NCI-H2029 treated with DMSO at 0.1 percent for 48 hours (cell line): ENCODE measurements around the gene SFRP5.
A peak's percentile ranks its signal among the peaks of the same experiment; 100 is the strongest.

ENCODE experiments used
- DNase-seq: peaks from one replicate; lab custom pipeline; 2025; lab: John Stamatoyannopoulos, UW

The SFRP5 gene

GRCh38 chr10:97785731-97786130 lies 13.9 kb upstream of the SFRP5 start:
- DNase-seq = no peak

DNA sequence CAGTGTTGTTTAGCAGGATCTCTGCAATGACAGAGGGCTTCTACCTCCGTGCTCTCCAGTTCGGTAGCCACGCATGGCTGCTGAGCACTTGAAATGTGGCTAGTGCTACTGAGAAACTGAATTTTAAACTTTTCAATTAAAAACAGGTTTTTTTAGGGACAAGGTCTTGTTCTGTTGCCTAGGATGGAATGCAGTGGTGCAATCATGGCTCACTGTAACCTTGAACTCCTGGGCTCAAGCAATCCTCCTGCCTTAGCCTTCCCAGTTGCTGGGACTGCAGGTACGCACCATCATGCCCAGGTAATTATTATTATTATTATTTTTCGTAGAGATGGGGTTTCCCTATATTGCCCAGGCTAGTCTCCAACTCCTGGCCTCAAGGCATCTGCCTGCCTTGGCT lies 13.4 kb upstream of the SFRP5 start:
- DNase-seq = no peak

GRCh38 chr10:97784200-97784810 lies 12.5 kb upstream of the SFRP5 start:
- DNase-seq = no peak

- DNase-seq = no peak
Observed at GRCh38 chr10:97782455-97783228, 10.8 kb upstream of the SFRP5 start.

GRCh38 chr10:97781618-97782331 lies 10.0 kb upstream of the SFRP5 start:
- no peak for DNase-seq

- no peak for DNase-seq
Observed at GRCh38 chr10:97780841-97781617, 9.2 kb upstream of the SFRP5 start.

GRCh38 chr10:97779975-97780374 lies 8.2 kb upstream of the SFRP5 start:
- DNase-seq = no peak

- no peak for DNase-seq
Observed at GRCh38 chr10:97779492-97779891, 7.7 kb upstream of the SFRP5 start.

DNA sequence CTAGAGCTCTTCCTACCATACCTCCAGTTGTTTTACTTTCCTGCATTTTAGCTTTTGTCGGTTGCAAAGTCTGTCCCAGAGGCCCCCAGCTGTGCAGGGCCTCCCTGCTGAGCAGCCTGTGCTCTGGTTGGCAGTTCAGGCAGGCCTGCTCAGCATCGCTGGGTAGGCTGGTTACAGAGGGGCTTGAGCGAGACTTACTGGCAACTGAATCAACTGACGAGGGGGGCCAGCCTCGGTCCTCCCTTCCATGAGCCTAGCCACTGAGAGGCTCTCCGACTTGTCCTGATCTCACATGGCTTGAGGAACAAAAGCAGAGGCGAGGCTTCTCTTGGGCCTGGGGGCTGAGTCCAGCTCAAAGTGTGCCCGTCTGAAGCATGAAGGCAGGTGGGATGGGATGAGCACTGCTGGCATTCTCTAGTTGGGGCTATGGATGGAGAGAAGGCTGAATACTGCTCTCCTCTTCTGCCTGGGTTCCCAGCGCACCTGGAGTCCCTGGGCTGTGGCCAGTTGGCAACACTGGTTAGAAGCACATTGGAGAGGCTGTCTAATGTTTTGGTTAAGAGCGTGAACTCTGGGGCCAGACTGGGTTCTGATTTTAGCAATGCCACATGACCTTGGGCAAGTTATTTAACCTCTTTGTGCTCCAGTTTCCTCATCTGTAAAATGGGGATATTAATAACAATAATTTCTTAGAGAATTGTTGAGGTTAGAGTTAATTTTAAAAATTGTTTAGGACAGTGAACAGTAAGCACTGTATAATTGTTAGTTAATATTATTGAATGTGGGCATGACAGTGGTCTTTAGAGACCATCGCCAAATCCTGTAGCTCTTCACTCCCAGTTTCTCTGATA lies 6.9 kb upstream of the SFRP5 start:
- DNase-seq = peak; percentile 19

GRCh38 chr10:97777143-97777542 lies 5.3 kb upstream of the SFRP5 start:
- DNase-seq = no peak

DNA sequence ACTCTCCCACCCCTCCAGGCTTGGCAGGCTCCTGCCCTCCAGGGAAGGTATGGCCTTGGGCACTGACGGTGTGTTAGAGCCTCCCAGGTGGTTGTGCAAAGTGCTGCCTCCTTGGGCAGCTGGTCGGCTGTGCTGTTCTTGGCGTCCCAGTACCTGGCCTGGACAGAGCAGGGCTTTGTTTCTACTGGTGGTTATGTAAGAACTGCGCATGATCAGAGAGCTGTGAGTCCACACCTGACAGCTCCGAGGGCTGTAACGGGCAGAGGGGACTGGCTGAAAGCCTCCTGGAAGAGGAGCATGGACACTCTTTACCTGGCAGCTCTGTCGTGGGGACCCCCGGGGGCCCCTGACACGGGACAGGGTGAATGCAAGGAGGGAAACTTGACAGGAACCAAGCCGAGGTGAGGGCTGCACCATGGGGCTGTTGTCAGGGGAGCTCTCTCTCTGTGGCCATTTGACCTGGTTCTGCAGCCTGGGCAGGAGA lies 3.1 kb upstream of the SFRP5 start:
- DNase-seq = no peak

GRCh38 chr10:97773096-97773495 lies 1.3 kb upstream of the SFRP5 start:
- DNase-seq = no peak

DNA sequence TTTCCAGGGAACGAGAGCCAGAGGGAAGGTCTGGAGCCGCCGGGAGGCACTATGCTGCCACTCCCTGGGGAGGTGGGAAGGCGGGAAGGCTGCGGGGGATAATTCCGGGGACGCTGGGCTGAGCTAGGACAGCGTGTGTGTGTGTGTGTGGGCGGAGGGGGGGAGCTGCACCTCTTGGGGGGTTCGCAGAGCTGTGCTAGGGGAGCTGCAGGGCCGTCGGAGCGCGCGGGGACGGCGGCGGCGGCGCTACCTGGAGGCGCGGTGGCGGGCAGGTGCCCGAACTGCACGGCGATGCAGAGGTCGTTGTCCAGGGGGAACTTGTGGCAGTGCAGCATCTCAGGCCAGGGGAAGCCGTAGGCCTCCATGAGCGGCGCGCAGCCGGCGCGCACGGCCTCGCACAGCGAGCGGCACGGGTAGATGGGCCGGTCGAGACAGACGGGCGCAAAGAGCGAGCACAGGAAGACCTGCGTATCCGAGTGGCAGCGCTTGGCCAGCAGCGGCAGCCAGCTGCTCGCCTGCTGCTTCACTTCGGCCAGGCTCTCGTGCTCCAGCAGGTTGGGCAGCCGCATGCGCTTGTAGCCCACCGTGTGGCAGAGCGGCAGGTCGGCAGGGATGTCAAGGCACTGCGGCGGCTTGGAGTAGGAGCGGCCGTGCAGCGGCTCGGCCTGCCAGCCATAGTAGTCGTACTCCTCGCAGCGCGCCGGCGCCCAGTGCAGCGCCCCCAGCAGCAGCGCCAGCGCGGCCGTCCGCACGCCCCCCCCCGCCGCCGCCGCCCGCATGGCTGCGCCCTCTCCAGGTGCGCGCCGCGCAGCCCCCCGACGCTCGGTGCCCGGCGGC lies 526 bp downstream of the SFRP5 start:
- no peak for DNase-seq

DNA sequence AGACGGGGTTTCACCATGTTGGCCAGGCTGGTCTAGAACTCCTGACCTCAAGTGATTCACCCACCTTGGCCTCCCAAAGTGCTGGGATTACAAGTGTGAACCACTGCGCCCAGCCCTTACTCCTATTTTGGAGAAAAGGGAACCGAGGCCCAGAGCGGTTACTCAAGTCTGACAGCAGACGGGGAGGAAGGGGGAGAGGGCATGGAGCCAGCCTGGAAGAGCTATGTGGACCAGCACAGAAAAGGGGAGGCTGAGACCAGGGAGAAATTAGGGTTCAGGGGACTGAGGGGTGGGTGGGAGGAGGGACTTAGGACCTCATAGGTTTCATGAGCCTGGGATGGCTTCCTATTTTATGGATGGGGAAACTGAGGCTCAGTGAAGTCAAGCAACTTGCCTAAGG lies 1.5 kb downstream of the SFRP5 start:
- DNase-seq = no peak

DNA sequence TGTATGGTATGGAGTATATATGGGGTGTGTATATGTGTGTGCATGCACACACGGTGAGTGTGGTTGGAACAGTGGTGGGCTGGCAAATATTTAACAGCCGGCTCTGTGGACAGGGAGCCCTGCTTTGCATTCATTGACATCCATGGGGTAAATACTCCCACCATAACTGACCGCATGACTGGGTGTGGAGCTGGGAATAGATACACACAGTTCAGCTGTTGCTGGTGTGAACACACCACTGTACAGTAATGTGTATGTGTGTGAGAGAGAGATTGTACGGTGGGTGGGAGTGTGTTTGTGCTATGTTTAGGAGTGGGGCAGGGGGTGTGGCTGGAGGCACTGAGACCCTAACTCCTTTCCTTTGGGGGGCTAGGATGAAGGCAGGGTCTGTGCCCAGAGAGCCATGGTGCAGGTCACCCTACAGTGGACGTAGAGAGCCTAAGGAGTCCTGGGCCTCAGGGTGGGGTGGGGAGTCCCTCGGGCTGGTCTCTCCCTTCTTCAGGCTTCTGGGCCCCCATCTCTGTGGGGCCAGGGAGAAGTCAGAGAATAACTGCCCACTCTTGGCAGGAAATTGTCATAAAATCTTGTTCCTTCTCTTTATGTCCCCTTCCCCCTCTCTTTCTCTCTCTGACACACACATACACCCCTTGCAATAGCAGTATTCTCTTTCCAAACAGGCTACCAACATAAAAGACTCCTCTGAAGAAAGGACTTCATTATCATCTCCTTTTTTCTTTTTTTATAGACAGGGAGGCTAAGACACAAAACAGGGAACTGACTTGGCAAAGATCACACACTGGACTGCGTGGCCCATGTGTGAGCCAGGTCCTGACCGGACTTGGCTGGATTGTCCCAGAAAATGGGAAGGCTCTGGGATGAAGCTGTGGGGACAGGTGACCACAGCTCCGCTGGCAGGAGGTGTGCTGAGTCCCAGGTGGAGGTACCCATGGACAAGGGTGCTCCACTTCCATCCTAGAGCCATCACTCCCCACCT lies 3.2 kb downstream of the SFRP5 start:
- no peak for DNase-seq

- no peak for DNase-seq
Observed at GRCh38 chr10:97766996-97767924, 4.5 kb downstream of the SFRP5 start.

DNA sequence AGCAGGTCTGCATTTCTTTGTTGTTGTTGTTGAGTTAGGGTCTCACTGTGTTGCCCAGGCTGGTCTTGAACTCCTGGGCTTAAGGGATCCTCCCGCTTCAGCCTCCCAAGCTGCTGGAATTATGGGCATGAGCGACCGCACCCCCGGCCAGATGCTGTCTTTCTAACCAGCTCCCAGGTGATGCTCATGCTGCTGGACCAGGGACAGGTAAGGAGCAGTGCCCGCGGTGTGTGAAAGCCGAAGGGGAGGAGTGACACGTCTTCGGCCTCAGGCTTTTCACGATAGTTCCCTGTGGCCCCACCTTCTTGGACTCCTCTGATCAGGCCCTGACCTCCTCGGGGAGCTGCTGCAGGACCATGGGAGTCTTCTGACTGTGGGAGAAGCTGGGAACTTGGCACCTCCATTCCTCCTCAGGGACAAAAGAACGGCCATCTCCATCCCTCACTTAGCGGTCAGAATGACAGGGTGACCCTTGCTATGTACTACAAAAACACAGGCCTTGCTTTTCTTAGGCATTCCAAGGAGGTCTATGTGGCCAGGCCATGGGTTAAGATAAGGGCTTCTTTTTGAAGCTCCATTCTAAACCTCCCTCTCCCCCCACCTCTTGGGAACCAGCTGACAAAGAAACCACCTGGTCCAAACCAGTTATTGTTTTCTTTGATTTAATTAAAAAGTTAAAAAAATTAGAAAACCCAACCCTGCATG lies 5.5 kb downstream of the SFRP5 start:
- no peak for DNase-seq
